Frontal cortex (tissue), 4 donors: Measurements from ENCODE around the gene ACOT11. TPM values are rescaled to one million over a fixed set of nuclear protein-coding genes. Genes with fewer than 3 reads are reported as not detected.
A peak's percentile ranks its signal among the peaks of the same experiment; 100 is the strongest.

Experiments
- DNase-seq, 2 donors: peaks; one replicate each; pipeline ENCODE4 v3.0.0; 2012; ENCODE audit warnings: low spot score in 2 of 2
- FAIRE-seq: peaks from 2 replicates; lab custom pipeline; 2012; peaks lifted over from hg19 to GRCh38; lab: Jason Lieb, UNC
- total RNA-seq: library from RNA; depleted of rRNA; stranded (reverse); fragments of >200 nt; gene quantifications from one replicate; pipeline ENCODE4 v1.2.3, GENCODE V29; 2014
- donor health status: control.
- donor health status: control.
- donor health status: control.

ACOT11 gene
- total RNA-seq, 1 donor from 2014 or later, result 1.2 TPM

- no peak for DNase-seq
- no peak for FAIRE-seq
Measured at GRCh38 chr1:54558434-54559030, 10.5 kb downstream of the ACOT11 start.

- no peak for FAIRE-seq
- no peak for DNase-seq
Measured at GRCh38 chr1:54559111-54559548, 11.1 kb downstream of the ACOT11 start.

GRCh38 chr1:54559771-54560231 is 11.8 kb downstream of the ACOT11 start:
- no peak for DNase-seq

GRCh38 chr1:54564312-54565112 is 16.5 kb downstream of the ACOT11 start:
- FAIRE-seq (no peak), DNase-seq (no peak)

More at GRCh38 chr1:54559771-54560231, 11.8 kb downstream of the ACOT11 start:
- no peak for FAIRE-seq

- FAIRE-seq (no peak), DNase-seq (no peak)
Measured at GRCh38 chr1:54565113-54565501, 17.1 kb downstream of the ACOT11 start.

GRCh38 chr1:54566438-54567141 is 18.6 kb downstream of the ACOT11 start:
- FAIRE-seq, result no peak
- DNase-seq, result no peak

GRCh38 chr1:54567961-54568360 is 19.9 kb downstream of the ACOT11 start:
- DNase-seq, result no peak
- no peak for FAIRE-seq

- FAIRE-seq (no peak), DNase-seq (no peak)
Measured at GRCh38 chr1:54569339-54569738, 21.3 kb downstream of the ACOT11 start.

GRCh38 chr1:54570161-54570560 is 22.1 kb downstream of the ACOT11 start:
- no peak for DNase-seq
- no peak for FAIRE-seq

- DNase-seq, result no peak
- FAIRE-seq, result no peak
Measured at GRCh38 chr1:54571326-54571725, 23.3 kb downstream of the ACOT11 start.

- FAIRE-seq, result no peak
- DNase-seq, result no peak
Measured at GRCh38 chr1:54571803-54572541, 23.9 kb downstream of the ACOT11 start.

GRCh38 chr1:54572542-54572850 is 24.5 kb downstream of the ACOT11 start:
- DNase-seq (no peak), FAIRE-seq (no peak)

- DNase-seq (no peak), FAIRE-seq (no peak)
Measured at GRCh38 chr1:54574158-54574778, 26.2 kb downstream of the ACOT11 start.

GRCh38 chr1:54575161-54575560 is 27.1 kb downstream of the ACOT11 start:
- DNase-seq (no peak), FAIRE-seq (no peak)

GRCh38 chr1:54575605-54576290 is 27.7 kb downstream of the ACOT11 start:
- FAIRE-seq (no peak), DNase-seq (no peak)

- FAIRE-seq (no peak), DNase-seq (no peak)
Measured at GRCh38 chr1:54577612-54578011, 29.6 kb downstream of the ACOT11 start.

GRCh38 chr1:54579337-54579781 is 31.3 kb downstream of the ACOT11 start:
- FAIRE-seq, result no peak
- no peak for DNase-seq

GRCh38 chr1:54580856-54581550 is 33.0 kb downstream of the ACOT11 start:
- FAIRE-seq (no peak), DNase-seq (no peak)

- peak; percentile 45 to 75 for DNase-seq
- FAIRE-seq, result no peak
Measured at GRCh38 chr1:54581621-54582035, 33.6 kb downstream of the ACOT11 start.
